ENCODE measurements around the gene KCNIP3.
"Not testable (repeated sequence)": the region's sequence is repeated elsewhere in the genome, so short reads cannot be mapped to it uniquely, and the experiment has no call there.

The KCNIP3 gene

DNA sequence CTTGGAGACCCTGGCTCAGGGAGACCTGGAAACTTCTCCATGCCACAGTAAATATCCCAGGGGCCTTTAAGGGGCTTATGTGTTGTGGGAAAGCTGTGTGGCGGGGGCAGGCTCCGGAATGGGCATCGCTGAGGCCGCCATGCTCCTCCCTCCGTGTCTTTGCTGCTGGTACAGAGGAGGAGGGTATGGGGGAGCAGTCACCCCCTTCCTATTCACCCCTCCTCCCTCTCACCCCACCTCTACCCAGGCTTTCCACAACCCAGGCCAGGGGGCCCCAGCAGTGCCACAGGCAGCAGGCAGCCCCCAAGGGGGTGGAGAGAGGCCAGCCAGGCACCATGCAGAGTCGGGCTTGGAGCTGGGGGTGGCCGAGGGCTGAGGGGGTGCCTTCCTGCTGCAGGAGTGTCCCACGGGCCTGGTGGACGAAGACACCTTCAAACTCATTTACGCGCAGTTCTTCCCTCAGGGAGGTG lies 77.3 kb downstream of the KCNIP3 start:
- no peak for DNase-seq

- DNase-seq = no peak
Measured at GRCh38 chr2:95374921-95375471, 77.8 kb downstream of the KCNIP3 start.

- DNase-seq = no peak
Measured at GRCh38 chr2:95375532-95376150, 78.5 kb downstream of the KCNIP3 start.

DNA sequence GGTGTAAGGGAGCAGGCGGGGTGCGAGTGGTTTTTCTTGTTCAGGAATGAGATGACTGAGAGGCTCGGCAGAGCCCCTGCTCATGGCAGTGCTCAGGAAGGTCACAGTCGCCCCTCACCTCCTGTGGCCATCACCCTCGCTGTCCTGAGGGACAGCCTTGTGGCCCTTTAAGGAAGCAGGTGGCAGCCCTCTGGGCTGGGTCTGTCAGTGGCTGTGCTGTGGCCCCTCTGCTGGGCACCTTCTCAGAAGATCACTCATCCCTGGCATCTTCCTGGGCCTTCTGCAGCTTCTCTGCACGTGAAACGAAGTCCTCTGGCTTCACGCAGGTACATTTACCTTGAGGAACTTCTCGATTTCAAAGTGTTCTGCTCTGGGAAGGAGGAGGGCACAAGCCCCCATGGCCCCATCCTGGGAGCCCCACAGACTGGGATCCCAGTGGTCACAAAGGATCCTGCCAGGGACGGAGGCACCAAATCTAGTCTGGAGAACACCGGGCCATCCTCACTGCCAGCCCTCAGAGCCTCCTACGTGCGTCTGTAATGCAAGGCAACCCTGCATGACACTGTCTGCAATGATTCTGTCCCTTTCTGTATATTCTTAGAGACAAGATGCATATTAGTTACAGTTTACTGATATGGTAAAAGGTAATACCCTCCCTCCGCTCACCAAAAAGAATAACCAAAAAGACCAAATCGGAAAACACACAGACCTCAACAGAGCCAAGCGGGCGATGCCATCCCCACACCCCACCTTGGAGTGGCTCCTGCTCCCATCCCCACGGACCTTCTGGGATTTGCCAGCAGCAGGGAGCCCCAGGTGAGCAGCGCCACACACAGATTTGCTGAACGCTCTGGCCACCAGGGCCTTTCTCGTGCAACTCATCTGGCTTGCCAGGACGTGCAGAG lies 79.4 kb downstream of the KCNIP3 start:
- DNase-seq = no peak

DNA sequence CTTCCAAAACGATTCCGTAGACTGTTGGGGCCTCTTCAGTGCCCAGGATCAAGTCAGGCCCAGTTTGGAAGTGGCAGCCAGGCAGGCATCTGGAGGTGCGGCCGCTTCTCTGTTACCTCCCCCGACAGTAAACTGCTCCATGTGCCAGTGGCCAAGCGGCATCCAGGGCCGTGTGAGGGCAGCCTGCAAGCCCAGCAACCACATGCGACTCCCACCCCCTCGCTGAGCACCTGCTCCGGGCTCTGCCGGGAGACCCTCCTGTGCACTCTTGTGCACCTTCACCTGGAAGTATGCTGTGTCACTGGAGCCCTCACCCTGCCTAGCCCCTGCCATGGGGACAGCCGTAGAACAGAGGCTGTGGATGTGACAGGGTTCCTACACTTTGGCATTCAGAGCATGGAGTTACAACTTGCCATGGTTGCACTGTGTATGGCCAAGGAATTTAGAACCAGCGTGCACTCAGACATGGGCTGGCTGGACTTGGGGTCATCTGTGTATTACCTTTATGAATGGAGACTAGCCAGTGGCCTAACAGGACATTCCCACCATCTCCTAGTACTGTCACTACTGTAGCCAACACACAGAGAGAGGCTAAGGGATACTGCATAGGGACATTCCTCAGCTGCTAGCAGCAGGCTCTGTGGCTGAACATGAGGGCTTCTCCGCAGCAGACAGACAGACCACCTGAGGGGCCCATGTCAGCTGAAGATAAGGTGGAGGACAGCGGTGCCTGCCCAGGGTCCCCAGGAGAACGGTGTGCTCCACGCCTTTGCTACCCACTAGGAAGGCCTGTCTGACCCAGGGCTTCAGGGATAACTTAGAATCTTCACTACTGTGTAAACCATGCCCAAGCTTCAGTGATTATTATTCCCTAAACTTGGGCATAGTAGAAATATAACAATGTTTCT lies 80.3 kb downstream of the KCNIP3 start:
- no peak for DNase-seq

GRCh38 chr2:95378281-95378680 lies 81.1 kb downstream of the KCNIP3 start:
- not testable (repeated sequence) for DNase-seq

DNA sequence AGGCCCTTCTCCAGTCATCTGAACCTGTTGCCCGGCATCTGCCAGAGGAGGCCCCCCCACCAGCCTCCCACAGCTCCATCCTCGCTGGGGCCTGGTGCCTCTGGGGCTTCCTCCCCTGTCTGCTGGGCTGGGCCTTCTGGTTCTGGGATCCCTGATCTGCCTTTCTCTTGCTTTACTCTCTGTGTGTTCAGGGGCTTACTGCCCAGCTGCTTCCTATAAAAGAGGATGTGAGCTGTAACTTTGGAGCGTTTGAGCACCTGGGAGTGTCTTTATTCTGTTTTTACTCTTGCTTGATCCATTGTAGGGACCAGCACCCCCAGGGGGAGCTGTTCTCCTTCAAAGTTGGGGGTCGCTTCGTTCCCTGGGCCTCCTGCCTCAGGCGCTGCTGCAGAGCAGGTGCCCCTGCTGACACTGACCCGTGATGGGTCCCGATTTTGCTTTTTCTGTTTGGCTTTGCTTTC lies 82.3 kb downstream of the KCNIP3 start:
- DNase-seq = peak; percentile 8

GRCh38 chr2:95380280-95380679 lies 83.1 kb downstream of the KCNIP3 start:
- DNase-seq = no peak

GRCh38 chr2:95380731-95381130 lies 83.6 kb downstream of the KCNIP3 start:
- DNase-seq = no peak

DNA sequence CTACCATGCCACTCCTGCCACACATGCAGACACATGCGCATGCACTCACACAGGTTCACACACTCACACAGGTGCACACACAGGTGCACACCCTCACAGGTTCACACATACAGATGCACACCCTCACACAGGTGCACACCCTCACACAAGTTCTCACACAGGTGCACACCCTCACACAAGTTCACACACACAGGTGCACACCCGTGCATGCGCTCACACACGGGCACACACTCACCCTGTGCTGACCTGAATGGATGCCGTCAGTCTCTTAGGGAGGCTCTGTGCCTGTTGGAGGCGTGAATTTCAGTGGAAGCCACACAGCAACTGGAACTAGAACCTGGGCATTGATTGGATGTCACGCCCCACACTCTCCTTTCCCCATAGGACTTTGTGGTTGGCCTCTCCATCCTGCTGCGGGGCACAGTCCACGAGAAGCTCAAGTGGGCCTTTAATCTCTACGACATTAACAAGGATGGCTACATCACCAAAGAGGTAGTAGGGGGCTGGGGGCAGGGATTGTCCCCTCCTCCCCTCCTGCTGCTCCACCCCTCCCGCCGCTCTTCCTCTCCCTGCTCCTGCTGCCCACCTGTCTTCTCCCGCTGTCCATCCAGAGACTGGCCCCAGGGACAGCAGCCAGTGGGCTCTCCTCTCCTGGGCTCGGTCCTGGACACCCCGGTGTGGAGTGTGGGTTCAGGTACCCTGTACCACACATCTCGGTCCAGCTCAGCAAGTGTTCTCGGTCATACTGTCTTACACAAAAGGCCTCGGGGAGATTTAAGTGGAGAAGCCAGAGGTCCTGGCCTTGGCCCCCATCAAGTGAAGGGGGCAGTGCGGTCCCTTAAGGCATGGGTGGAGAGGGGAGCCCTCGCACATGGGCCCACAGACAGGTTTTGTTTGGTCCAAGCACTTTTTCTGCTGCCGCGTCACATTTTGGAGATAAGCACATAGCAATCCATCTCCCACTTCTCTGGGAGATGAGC lies 84.4 kb downstream of the KCNIP3 start:
- no peak for DNase-seq

- no peak for DNase-seq
Measured at GRCh38 chr2:95382192-95382591, 85.0 kb downstream of the KCNIP3 start.

DNA sequence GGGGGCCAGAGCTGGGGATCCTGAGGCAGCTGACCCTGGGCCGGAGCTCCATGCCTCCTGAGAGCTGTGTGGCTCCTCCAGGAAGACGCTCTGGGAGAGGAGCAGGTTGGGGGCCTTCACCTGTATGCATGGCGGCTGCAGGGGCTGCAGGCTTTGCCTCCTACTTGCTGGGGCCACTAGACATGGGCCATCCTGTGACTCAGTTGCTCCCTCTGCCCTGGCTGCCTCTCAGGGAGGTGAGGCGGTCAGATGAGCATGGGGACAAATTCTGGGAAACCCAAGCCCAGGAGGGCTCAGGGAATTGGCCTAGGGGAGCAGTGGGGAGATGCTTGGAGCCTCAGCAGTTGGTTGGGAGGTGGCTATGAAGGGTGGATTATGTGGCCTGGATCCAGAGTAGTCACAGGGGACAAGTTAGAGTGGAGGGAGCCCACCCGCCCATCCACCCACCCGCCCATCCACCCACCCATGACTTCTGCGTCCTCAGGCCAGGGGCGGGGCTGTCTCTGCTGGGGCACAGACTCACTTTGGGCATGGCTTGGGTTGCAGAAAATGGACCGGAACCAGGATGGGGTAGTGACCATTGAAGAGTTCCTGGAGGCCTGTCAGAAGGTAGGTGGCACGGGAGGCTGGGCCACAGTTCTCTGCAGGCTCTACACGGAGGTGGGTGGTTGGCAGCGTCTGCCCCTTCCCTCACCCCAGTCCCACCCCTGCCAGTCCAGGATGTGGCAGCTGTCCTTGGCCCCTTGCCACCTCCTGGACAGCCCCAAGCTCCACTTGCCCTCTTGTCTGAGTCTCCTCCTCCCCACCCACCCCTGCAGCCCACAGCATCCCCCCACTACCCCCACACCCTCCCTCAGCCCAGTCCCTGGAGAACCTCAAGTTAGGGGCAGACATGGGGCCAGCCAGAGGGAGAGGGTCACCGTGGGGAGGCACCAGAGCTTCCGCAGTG lies 85.8 kb downstream of the KCNIP3 start:
- DNase-seq = no peak

- no peak for DNase-seq
Measured at GRCh38 chr2:95383635-95384027, 86.5 kb downstream of the KCNIP3 start.

DNA sequence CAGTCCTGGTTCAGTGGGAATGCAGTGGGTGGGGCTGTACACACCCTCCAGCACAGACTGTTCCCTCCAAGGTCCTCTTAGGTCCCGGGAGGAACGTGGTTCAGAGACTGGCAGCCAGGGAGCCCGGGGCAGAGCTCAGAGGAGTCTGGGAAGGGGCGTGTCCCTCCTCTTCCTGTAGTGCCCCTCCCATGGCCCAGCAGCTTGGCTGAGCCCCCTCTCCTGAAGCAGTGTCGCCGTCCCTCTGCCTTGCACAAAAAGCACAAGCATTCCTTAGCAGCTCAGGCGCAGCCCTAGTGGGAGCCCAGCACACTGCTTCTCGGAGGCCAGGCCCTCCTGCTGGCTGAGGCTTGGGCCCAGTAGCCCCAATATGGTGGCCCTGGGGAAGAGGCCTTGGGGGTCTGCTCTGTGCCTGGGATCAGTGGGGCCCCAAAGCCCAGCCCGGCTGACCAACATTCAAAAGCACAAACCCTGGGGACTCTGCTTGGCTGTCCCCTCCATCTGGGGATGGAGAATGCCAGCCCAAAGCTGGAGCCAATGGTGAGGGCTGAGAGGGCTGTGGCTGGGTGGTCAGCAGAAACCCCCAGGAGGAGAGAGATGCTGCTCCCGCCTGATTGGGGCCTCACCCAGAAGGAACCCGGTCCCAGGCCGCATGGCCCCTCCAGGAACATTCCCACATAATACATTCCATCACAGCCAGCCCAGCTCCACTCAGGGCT lies 87.9 kb downstream of the KCNIP3 start:
- no peak for DNase-seq

DNA sequence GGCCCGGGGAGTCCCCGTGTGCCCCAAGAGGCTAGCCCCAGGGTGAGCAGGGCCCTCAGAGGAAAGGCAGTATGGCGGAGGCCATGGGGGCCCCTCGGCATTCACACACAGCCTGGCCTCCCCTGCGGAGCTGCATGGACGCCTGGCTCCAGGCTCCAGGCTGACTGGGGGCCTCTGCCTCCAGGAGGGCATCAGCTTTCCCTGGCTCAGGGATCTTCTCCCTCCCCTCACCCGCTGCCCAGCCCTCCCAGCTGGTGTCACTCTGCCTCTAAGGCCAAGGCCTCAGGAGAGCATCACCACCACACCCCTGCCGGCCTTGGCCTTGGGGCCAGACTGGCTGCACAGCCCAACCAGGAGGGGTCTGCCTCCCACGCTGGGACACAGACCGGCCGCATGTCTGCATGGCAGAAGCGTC lies 88.4 kb downstream of the KCNIP3 start:
- no peak for DNase-seq

DNA sequence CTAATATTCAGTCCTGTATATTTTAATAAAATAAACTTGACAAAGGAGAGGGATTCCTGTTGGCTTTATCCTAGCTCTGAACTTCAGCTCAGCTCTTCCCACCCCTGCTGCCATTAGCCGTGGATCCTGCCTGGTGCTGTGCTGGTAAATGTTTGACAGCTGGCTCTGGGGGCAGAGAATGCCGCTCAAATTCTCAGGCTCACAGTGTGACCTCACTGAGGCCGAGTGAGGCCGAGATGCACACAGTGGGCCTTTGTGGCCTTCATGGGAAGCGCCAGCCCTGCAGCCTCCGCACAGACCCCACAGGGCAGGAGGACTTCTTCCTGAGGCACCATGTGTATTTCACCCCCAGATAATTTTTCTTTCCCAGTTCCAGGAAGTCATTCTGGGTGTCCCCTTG lies 88.9 kb downstream of the KCNIP3 start:
- no peak for DNase-seq

GRCh38 chr2:95387358-95387757 lies 90.2 kb downstream of the KCNIP3 start:
- DNase-seq = no peak

GRCh38 chr2:95388091-95388692 lies 91.0 kb downstream of the KCNIP3 start:
- no peak for DNase-seq

GRCh38 chr2:95388856-95389244 lies 91.7 kb downstream of the KCNIP3 start:
- no peak for DNase-seq
